GM23338 (cell line): ENCODE results near the gene TMEM140.

Source experiments
- CTCF ChIP-seq, 2 experiments: fragments of 200-600 bp in 1 of 2; sonication (generic) in 1 of 2; conservative IDR thresholded peaks; 2 replicates each; pipeline versions ENCODE4 v1.5.1 to v1.6.1; 2016 to 2017; ENCODE audit warnings: antibody characterized with exemption in 2 of 2, low read depth in 2 of 2, mild to moderate bottlenecking in 2 of 2, moderate library complexity in 1 of 2
- EZH2 ChIP-seq: fragments of 200-600 bp; sonication (generic); IDR thresholded peaks from one replicate; pipeline ENCODE4 v1.8.0; 2017; ENCODE audit warnings: antibody characterized with exemption, mild to moderate bottlenecking, low read depth; ENCODE audit not compliant: unreplicated experiment
- NANOG ChIP-seq: IDR thresholded peaks from 2 replicates; pipeline ENCODE4 v1.6.1; 2016; ENCODE audit warnings: antibody characterized with exemption, borderline replicate concordance

DNA sequence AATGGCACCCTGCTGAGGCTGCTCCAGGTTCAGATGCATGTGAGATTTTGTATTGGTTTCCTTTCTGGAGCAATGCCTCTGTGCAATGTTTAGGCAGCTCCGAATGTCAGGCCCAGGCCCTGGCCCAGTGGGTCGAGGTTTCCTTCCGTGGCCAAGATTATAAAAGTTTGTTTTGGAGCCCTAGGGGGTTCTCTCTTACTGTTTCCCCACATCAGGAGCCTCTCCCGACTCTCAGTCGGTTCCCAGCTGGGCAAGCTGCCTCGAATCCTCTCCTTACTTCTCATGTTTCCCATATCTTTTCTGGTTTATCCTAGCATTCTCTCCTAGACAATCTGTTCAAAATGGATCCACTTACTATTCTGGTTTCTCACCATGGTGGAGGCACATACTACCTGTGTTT lies 11.0 kb downstream of the TMEM140 start:
- no peak for TF ChIP-seq NANOG
- TF ChIP-seq CTCF (conservative IDR thresholded peaks at IDR 0.05; ENCODE audit: low read depth in 2 of 2): no peak
- no peak for TF ChIP-seq EZH2
